GM15510 (cell line): ENCODE data around the gene MTFR1L.

Source experiments
- POLR2A ChIP-seq: IDR thresholded peaks from 3 replicates; pipeline ENCODE4 v1.6.1; 2011; ENCODE audit warnings: borderline replicate concordance; ENCODE audit not compliant: insufficient read length; ENCODE audit errors: extremely low read depth

The MTFR1L gene

DNA sequence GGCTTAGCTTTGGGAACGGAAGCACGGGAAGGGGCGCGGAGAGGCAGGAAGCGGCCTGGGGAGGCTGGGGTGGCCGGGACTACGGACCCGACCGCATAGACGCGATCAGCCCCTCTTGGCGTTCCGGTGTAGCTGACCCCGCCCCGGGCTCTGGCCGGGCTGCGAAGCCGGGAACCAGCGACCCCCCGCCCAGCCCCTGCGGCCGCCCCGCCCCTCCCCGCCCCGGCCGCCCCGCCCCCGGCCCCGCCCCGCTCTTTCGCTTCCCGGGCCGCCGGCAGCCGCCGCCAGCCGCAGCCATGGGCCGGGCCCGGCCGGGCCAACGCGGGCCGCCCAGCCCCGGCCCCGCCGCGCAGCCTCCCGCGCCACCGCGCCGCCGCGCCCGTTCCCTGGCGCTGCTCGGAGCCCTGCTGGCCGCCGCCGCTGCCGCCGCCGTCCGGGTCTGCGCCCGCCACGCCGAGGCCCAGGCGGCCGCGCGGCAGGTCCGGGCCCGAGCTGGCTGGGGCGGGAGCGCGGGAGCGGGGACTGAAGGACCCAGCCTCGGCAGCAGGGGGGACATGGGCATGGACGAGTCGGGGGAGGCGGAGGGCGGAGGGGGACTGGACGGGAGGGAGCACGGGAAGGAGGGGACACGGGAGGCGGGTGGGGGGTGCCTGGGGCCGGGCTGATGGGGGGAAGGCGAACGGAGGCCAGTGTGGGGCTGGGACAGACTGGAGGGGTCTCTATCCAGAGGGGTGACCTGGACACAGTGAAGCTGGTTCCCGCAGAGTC, 19.6 kb upstream of the MTFR1L start, which contains the start of gene SELENON:
Gene SELENON (plus strand): TSS at position 259 of the 768 bp plus-strand sequence. CDS start 38 bp downstream, at position 297.
- no peak for TF ChIP-seq POLR2A

DNA sequence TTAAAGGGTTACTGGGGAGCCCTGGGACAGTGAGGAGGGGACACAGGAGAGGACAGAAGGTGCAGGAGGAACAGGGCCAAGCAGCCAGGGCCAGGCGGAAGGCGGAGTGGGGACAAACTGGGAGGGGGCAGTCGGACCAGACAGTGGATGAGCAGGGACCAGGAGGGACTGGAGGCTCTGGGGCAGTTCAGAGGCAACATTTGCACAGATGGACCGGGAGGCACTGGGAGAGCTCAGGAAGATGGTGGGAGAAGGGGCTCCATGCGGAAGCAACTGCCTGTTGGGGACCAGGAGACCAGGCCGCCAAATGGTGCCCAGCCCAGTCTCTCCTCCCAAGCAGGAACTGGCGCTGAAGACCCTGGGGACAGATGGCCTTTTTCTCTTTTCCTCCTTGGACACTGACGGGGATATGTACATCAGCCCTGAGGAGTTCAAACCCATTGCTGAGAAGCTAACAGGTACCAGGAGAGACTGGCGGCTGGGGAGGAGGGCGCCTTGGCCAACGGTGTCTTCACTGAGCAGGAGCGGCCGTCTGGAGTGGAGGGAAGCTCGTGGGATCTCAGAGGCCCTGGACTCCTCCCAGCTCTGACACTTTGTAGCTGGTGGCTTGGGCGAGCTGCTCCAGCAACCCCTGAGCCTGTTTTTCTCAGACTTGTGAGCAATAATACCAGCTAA, 18.9 kb upstream of the MTFR1L start:
- no peak for TF ChIP-seq POLR2A

DNA sequence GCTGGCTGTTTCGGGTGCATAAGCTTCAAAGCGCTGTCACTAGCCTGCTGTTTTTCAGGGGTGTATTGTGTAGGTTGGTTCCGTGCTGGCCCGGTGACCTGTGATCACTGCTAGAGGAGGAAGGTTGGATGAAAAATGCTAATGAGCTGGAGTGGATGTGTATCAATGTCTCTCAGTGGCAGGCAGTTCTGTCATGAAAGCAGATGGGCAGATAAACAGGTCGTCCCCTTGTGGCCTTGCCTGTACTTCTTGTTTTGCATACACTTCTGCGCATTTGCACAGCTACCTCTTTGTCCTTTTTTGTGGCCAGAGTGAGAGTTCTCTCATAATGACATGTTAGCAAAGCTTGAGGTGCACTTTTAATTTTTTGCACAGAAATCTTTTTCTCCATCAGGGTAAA, 16.8 kb upstream of the MTFR1L start:
- TF ChIP-seq POLR2A = no peak

DNA sequence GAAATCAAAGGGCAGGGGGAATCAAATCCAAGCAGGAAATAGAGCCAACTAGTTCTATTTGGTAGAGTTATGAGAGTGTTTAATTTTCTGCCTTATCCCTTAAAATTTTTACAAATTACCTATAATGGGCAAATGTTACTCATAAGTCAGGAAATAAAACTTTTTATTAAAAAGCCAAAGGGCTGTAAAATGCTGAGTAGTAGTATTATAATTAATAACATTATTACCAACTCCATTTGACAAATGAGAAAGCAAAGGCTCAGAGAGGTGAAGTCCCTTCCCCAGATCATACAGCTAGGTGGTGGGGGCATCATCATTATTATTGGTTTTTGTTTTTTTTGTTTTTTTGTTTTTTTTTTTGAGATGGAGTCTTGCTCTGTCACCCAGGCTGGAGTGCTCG, 16.4 kb upstream of the MTFR1L start:
- TF ChIP-seq POLR2A = no peak

DNA sequence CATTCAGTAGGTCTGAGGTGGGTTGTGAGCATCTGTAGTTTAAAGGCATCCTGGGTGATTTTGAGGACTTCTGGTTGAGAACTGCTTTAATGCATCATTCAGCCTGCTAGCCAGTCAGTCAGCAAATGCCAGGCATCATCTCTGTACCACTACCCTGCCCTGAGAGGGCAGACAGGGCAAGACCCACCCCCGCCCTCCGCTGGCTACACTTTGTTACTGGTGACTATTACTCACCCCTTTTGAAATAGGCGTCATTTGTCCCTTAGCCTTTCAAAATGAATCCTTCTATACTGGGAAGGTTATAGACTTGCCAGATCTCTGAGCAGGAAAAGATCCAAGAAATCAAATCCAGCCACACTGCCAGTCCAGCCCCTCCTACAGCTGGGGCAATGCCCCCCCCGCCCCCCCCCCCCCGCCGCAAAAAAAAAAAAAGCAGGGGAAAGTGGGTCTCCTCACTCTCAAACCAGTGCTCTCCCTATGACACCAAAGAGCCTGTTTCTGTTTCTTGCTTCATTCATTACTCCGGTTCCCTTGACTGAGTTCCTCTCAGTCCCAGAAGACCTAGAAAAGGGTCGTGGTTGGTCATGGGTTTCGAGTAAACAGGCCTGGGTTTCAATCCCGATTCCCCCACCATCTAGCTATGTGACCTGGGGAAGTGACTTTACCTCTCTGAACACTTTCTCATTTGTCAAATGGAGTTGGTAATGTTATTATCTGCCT, 15.3 kb upstream of the MTFR1L start:
- TF ChIP-seq POLR2A = no peak

DNA sequence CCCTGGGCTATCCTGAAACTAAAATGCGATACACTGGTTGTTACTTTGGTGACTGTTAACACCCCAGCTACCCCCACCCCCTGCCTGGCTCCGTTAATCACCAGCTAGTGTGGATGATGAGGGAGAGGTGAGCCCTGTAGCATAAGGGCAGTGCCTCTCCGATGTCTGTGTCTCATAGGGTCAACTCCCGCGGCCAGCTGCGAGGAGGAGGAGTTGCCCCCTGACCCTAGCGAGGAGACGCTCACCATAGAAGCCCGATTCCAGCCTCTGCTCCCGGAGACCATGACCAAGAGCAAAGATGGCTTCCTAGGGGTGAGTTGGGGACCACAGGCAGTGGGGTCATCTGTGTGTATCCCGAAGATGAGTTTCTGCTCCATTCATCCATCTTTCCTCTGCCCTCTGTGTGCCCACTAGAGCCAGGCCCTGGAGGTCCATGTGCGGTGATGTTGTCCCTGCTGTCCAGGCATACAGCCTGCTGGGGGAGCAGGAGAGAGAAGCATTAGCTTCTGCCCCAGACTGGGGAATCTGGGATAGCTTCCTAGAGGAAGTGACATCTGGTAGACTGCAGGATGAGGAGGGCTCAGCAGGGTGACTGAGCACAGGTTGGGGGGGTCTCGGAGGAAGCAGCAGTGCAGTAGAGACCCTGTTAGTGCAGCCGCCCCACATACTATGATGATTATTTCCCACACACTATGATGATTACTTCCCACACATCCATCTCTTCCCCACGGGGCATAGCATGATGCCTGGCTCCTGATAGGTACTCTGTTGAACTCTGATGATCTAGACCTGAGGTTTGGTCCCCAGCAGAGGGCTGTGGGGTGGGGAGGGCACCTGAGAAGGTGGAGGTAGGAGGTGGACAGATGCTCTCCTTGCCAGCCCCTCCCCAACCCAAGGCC, 14.5 kb upstream of the MTFR1L start:
- no peak for TF ChIP-seq POLR2A

DNA sequence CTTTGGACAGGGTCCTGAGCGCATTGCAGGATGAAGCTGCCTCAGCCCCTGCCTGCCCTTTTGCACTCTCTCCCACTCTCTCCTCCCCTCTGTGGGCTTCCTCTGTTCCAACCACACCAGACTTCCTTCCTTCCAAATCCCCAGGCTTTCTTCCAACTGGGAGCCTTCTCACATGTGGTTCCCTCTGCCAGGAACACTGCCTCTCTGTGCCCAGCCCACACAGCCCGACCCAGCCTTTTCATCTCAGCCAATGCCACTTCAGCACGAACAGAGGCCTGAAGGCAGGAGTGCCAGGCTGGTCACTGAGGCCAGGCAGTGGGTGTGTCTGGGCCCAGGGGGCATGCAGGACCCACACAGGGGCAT, 13.9 kb upstream of the MTFR1L start:
- no peak for TF ChIP-seq POLR2A

DNA sequence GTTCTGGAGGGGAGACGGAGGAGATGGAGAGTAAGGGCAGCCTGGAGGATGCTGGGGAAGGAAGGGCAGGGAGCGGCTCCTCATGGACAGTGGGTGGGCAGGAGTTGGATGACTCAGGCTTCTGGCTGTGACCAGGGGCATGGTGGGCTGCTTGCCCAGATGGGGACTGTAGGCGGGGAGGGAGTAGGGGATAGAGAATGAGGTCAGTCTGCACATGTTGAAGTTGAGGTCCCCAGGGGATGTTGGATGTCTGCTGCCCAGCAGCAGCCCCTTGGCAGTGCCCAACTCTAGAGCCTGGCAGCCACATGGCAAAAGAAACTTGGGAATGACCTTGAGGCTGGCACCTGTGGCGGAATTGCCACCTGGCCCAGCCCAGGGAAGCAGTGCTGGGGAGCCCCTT, 13.3 kb upstream of the MTFR1L start:
- no peak for TF ChIP-seq POLR2A

DNA sequence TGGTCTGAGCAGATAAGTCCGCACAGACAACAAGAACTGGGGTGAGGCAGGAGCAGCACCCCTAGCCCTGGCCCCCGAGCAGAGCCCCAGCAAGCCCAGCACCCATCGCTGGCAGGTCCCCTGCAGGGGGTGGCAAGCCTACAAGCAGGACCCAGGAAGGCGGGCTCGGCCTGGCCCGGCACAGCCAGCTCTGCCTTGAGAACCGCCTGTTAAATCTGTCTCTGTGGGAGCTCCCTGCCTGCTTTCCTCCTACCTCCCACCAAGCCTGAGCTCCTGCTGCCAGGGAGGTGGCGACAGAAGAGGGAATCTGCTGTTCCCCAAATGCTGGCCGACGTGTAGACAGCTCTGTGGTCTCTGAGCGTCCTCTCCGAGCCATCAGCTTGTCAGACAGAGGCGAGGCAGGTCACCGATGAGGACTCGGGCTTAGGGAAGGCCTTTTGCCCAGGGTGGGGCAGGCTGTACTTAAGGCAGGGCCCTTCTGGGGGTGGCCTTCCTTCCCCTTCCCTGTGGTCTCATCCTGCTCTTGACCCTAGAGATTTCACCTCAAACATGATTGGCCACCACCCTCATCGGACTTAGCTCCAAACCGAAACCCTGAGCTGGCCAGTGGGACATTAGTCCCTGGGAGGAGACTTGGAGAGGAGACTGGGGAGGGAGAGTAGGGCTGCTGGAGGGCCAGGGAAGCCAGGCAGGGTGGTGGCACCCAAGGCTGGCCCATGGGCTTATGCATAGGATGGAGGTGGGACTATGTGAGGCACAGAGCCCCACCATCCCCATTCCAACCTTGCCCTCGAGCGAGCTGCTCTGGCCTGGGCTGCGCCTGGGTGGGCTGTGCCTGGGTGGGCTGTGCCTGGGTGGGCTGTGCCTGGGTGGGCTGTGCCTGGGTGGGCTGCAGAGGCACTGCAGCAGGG, 12.0 kb upstream of the MTFR1L start:
- TF ChIP-seq POLR2A = no peak

DNA sequence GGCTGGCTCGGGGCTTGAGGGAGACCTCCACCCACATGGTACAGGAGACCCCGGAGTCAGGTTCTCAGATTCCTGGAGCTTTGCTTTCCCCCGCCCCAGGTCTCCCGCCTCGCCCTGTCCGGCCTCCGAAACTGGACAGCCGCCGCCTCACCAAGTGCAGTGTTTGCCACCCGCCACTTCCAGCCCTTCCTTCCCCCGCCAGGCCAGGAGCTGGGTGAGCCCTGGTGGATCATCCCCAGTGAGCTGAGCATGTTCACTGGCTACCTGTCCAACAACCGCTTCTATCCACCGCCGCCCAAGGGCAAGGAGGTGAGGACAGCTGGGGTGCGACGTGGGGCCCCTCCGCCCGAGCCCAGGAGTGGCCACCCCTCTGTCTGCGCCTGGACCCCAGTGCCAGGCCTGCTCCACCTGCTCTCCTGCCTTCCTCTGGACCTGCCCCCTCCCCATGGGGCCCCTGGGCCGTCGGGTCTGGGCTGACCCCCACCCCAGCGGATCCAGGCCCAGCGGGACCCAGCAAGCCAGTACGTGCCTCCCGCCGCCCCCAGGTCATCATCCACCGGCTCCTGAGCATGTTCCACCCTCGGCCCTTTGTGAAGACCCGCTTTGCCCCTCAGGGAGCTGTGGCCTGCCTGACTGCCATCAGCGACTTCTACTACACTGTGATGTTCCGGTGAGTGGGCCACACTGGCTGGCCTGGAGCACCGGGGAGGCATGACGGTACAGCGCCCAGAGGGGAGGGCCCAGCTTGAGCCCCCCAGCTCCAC, 11.1 kb upstream of the MTFR1L start:
- no peak for TF ChIP-seq POLR2A

DNA sequence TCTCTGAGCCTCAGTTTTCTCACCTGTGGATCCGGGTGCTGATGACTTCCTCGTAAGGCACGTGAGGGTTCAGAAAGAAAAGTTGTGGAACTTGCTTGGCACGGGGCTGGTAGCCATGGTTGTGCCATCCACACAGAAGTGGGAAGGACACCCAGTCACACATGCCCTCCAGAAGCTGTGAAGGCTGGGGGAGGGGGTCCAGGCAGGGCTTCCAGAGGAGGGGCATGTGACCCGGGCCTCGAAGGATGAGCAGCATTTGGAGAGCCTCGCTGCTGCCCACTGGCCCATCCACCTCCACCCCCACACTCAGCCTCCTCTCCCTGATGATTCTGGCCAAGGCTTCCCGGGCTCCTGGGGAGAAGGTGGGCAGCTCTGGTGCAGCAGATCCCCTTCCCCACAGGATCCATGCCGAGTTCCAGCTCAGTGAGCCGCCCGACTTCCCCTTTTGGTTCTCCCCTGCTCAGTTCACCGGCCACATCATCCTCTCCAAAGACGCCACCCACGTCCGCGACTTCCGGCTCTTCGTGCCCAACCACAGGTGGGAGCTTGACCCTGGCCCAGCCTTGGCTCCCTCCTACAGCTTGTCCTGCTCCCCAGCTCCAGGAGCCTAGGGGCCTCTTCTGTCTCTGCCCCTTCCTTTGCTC, 10.3 kb upstream of the MTFR1L start:
- no peak for TF ChIP-seq POLR2A

DNA sequence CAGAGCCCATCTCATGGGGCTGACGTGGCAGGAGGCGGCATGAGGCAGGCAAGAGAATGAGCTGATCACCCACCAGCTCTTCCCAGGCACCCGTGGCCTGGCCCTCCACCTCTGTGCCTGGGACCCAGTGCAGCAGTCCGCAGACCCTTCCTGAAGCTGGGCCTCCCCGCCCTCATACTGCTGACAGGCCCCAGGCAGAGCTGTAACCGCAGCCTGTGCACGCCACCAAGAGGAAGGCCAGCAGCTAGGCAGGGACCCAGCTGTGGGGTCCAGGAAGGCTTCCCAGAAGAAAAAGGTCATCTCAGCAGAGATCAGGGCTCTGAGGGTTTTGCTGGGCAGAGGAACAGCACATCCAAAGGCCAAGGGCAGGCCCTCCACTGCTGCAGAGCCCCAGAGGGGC, 9.8 kb upstream of the MTFR1L start:
- no peak for TF ChIP-seq POLR2A
